CD4-positive, alpha-beta T cell treated with Interferon alpha-2 for 1 hour (primary cell): ENCODE results near the gene OSBPL8.

Source experiments
- DNase-seq, 2 donors: peaks; one replicate each; pipeline ENCODE4 v3.0.0-alpha.2; 2020 to 2022

Gene OSBPL8

DNA sequence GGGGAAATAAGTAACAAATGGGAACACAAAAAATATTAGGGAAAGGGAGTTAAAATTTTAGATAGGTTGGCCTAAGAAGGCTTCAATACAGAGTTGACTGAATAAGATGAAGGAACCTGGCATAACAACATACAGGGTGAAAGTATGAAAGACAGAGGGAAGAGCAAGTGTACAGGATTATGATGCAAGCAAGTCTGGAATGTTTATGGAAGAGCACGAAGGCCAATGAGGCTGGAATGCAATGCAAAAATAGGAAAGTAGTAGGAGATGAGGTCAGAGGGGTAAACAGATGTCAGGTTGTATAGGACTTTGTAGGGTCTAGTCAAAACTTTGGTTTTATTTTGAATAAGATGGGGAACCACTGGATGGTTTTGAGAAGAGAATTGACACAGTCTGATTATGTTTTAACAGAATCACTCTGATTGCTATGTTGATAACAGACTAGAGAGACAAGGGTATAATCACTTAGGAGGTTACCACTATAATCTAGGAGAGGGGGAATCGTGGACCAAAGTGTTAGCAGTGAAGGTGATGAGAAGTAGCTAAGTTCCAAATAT lies 96.8 kb downstream of the OSBPL8 start:
- DNase-seq = no peak

DNA sequence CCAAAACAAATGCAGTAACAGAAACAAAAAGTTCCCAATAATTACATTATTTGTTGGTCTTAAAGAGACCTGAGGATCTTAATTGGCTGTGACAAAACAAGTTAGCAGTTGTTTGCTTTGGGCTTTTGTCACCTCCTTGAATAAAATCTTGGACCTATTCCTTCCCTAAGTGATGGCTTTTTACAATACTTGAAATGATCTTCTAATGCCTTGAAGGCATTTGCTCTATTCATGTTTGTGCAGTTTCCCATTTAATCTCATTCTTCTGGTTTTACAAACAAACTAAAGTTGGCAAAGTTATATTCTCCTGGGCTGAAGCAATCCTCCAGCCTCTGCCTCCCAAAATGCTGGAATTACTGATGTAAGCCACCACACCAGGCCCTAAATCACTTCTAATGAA lies 98.8 kb downstream of the OSBPL8 start:
- no peak for DNase-seq

DNA sequence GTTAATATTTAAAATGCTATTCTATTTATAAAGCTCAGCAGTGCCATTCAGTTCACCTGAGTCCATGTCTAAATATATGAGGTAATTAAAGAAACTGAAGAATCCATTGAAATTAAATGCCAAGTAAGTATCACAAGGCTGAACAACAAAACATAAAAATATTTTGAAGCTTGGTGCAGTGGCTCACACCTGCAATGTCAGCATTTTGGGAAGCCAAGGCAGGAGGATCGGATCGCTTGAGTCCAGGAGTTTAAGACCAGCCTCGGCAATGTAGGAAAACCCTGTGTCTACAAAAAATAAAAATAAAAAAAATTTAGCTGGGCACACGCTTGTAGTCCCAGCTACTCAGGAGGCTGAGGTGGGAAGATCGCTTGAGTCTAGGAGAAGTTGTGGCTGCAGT lies 101.8 kb downstream of the OSBPL8 start:
- no peak for DNase-seq

DNA sequence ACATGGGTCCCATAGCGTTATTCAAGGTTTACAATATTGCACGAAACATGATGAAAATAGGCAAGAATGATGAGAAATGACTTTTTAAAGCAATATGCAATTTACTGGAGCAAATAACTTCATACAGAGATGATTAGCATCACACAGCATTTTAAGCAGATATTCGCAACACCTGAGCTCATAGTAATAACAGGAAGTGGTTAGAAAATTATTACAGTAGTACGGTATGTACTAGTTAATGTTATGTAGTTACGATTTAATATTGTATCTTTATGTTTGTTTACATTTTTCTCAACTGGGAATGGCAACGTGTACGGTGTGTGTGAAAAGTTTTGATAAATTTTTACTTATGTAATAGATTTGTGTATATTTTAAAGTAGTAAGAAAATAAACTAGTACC lies 102.6 kb downstream of the OSBPL8 start:
- DNase-seq = peak in 1 of 2 donors; percentile 29

DNA sequence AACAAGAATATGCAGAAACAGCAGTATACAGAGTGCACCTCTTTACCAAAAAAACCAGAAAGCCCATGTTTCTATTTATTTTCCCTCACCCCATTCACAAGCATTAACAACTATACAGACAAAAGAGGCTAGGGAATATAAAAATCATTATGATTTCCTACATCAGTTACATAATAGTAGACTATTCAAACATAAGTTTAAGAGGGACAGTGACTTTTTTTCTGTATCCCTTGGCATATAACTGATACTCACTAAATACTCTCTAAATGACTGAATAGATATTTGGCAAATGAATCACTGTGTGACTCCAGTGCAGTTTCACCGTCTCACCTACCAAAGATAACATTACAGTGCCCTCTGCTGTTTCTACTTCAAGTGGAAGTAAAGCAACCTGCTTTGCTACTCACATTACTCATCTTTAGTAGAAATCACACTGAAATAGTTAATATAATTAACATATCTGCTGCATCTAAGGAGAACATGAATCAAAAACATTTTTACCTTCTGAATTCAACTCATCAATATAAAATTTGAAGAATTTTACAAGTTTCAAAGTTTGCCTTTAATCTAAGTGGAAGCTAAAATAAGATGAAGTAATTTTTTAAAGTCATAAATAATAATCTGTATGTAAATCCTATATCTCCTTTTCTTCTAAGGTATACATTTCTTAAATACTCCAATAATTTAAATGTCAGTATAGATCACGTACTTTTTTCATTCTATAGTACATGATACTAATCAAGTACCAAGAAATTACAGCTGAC lies 103.8 kb downstream of the OSBPL8 start:
- DNase-seq = peak; percentile 5 to 67

DNA sequence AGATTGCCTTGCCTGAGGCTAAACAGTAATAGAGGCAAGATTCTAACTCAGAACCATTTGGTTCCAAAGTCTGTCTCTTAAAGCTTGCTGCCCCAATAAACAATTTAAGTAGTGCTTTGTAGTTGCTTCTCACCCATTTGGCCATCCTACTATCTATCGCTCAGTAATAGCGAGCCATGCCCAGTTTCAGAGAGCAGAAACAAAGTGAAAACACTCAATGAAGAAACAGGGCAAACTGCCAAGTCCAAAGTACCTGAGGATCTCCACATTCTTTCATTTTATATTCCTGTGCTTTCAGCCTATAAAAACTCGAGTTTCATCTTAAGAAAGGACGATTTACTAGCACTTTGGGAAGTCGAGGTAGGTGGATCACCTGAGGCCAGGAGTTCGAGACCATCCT lies 108.0 kb downstream of the OSBPL8 start:
- DNase-seq = no peak

DNA sequence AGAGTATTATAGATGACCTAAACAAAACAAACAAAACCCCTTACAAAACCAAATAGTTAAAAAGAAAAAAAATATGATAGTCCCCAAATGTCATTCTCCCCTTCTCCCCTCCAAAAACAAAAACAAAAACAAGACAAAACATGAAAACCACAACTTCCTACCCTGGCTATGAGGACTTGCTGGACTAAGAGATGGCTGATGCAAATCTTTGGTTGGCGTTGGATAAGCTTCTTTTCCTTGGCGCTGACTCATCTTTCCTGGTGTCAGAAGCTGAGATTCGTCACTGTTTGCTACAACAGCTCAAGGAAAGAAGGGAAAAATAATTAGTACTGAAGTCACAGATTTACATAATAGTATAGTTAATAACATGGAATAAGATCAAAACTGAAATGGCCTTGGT lies 108.9 kb downstream of the OSBPL8 start:
- DNase-seq = no peak

DNA sequence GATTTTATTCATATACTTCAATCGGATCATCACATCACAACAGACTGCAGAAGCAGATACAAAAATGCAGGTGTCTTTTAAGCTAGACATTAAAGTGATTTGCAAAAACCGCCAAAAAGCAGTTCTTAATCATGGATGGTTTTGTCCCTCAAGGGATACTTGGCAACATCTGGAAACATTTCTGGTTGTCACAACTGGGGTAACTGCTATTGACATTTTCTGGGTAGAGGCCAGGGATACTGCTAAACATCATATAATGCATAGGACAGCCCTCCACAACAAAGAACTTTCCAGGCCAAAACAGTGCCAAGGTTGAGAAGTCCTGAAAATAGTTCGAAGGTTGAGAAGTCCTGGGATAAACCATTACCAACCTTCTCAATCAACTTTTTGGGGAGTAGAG lies 109.6 kb downstream of the OSBPL8 start:
- no peak for DNase-seq

DNA sequence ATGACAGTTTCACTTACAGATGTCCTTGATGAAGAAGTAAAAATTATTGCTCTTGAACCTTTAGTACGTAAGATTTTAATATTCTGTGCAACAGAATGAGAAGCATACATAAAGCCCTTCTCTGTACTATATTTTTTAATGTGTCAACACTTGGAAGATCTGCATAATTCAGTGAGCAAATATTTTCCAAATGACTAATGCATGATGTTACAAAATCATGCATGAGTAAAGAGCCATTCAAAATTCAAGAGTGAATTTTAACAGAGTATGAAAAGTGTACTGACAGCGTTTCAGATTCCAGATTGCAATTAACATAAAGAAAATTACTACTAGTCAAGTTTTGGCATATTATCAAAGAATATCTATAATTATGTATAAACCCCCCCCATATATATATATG lies 110.0 kb downstream of the OSBPL8 start:
- DNase-seq = no peak

DNA sequence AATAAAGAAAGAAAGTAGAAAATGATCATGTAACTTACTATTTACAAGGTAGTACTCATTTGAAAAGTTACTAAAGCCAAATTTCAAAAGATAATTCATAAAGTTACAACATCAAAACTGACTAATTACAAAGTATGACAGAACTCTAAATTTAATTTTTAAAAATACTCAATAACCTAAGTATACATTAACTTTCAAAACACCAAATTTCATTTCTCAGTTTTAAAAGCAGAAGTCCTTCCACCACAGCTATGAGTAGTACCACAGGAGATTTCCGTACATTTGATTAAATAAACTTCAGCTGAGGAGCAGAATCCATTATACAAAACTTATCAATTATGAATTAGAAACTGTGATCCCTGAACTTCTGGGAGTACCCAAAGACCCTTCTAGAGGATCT lies 110.6 kb downstream of the OSBPL8 start:
- no peak for DNase-seq

DNA sequence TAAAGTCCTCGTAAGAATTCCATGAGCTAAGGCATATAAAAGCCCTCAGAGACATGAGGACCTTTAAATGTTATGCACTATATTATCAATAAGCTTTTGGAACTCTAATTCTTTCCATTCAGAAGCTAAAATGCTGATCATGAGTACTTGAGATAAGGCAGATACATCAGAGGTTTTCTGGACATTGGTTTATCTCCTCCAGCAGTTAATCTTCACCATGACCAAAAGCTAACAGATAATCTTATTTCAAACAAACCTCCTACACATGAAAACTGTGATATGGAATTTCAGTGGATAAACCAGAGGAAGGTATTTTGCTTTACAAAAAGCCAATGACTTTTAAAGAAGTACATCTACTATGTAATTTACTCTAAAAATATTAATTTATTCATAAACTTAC lies 113.5 kb downstream of the OSBPL8 start:
- DNase-seq = no peak

DNA sequence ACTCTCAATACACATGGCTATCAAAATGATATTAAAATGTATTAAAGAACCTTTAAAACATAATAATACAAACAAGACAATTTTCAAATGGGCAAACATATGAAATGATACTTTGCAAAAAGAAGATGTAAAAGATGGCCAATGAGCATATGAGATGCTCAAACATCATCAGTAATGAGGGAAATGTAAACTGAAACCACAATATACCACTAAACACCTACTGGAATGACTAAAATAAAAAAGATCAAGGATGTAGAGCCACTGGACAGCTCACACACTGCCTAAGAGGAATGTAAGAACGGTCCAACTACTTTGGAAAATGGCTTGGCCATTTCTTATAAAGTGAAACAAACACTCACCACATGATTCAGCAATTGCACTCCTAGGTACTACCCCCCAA lies 114.1 kb downstream of the OSBPL8 start:
- no peak for DNase-seq

DNA sequence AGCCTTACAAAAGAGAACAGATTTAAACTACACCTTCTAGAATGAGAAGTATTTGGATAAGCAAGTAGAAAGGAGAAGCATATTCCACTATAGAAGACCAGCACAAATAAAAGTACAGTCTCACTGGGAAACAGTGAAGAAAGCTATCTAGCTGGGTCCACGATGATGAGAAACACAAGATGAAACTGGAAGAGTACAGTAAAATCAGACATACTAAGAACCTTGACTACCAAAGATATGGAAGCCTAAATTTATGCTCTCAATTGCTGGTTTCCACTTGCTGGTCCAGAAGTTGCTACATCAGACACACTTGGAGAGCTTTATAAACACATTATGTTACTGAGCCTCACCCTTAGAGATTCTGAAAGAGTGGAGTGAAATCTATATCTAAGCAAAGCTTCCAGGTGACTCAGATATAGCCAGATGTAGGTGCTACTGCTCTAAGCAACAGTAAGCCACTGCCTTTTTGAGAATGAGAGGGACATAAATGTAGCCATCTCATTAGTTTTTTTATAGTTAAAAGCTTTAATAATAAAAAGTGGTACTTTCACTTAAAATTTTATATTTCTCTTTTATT lies 115.1 kb downstream of the OSBPL8 start:
- DNase-seq = no peak

DNA sequence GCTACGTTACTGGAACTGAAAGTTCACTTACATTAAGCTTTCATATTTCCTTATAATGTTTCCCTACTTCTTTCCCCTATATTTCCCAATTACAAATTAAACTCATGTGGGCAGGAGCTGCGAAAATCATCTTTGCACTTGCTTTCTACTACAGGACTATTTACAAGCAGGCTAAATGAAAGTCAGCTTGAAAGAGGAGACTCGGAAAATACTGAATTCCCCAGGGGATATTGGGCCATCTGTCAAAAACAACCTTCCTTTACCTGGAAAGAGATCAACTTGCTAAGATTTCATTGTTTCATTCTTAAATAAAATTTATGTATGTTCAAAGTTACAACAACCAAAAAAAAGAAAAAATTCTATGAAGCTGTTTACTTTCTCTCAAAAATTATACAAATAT lies 118.6 kb downstream of the OSBPL8 start:
- DNase-seq = no peak

DNA sequence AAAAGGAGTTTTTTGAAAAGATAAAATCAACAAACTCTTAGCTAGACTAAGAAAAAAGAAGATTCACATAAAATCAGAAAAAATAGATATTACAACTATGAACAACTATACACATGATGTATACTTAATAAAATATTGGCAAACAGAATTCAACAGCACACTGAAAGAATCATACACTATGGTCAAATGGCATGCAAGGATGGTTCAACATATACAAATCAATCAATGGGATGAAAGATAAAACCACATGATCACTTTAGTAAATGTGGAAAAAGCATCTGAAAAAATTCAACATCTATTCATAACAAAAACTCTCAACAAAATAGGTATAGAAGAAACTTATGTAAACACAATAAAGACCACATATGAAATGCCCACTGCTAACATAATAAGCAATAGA lies 126.8 kb downstream of the OSBPL8 start:
- DNase-seq = no peak

DNA sequence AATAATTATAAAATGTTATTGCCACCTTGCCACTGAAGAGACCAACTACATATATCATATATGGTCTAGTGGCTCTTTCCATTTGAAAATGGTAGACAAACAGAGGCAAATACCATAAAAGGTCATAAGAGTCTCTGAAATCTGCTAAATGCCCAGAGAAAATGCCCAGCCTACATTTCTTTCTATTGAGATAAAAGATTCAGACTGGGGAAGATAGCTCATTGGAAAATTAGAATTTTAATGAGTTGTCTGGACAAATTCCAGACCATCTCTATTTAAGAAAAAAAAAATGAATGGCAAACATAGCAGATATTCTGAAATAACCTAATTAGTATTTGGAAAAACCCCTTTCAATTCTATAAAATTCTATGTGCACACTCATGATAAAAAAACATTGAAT lies 131.5 kb downstream of the OSBPL8 start:
- DNase-seq = no peak

DNA sequence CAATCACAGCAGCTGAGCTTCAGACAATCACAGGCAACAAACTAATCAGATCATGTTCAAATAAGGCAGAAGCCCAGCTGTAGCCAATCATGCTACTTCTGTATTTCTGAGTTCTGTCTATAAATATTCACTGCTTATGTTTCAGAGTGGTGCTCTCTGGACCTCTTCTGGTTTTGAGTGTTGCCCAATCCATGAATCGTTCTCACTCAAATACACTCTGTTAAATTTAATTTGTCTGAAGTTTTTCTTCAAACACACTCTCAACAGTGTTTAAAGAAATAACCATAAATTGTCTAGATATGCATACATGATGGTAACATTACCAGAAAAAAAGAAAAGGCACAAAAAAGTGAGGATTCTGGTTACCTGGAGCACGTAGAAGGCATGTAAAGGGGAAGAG lies 133.4 kb downstream of the OSBPL8 start:
- DNase-seq = no peak

DNA sequence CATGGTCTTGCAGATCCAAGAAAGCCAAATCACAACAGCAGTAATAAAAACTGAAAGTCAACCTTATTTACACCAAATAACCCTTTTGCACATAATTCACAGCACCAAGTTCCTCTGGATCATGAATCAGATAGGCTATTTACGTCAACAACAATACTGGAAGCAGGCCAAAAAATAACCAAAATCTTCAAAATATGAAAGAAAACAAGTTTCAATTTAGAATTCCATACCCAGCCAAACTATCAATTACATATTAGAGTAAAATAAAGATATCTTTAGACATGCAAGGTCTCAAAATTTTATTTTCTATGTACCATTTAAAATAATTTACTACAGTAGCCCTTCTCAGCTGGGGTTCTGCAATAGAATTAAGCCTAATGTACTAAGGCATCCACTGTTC lies 134.6 kb downstream of the OSBPL8 start:
- DNase-seq = no peak

DNA sequence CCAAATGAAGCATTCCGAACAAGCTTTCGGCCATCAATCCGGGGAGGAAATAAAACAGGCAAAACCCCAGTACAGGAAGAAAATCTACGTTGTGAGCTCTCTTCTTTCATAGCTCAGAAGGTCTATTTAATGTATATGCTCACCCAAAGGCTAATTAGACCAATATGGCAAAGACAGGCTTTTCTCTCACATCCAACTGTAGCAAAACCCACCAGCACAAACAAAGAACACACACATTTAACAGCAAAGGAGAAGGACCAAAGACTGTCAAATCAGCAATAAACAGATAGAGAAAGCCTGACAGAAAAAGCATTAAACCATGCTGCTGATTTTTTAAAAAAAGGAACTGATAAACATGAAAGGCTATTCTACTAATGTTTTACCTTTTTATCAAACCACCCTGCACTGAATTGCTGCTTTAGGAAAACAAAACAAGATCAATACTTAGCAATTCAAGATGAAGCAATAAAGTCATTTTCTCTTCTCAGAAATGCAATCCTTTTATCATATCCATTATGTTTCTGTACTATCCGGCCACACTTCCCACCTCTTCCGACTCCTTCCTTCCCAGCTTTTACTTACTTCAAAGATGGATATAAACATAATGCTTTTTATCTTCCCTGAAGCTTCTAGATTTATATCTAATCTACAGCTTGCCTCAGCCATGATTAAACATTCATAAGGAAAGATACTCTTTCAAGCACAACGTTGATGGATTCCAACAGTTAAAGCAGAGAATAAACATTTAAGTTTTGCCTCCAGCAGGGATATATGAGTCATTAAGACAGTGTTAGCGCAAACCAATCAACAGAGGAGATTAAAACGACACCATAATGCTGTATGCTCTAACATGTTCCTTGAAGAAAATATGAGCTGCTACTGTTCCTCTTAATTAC lies 136.8 kb downstream of the OSBPL8 start:
- no peak for DNase-seq

DNA sequence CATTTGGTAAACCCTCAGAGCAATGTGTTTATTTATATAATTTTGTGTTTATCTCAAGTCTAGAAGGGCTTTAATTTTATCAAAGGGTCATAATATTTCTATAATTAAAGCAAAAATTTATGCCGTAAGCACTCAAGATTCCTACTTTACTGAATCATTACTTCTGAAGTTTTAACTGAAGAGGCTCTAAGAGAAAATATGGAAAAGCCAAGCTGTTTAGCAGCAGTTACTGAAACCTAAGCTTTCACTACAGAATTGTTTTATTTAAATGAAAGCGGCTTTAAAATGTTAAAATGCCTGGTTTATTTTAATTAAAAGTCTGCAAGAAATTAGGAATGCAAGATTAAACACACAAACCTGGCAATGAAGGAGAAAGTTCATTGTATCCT lies 137.4 kb downstream of the OSBPL8 start:
- DNase-seq = no peak

DNA sequence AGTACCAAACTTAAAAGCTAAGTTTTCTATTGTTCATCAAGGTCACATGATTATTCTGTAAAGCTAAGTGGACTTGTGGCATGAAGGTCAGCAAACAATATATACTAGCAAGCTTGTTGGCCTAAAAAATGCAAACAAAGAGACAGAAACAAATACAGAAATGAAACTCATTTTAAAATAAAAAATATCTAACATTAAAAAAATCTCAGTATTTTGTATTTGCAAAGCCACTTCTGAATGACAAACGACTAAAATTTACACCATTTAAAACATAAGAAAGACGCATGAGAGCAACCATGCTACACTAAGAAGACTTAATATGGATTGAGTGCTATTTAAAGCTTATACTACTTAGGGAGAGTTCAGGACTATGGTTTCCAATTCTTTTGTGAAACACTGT lies 138.5 kb downstream of the OSBPL8 start:
- DNase-seq = no peak

DNA sequence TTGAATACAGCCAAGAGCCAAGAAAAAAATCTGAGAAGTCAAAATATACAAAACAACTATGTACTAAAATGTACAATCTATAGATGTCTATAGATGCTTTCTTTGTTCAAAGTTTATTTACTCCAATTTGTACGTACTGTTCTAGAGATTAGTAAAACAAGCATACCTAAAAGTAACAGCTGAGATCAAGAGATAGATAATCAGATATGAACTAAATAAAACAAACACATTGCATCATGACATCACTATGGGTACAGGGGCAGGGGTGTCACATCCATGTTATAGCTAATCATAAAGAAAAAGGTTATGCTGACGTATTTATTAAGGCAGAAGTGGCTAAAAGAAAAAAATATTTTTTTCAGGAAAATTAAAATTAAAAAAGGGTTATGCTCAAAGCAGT lies 139.3 kb downstream of the OSBPL8 start:
- DNase-seq = no peak

DNA sequence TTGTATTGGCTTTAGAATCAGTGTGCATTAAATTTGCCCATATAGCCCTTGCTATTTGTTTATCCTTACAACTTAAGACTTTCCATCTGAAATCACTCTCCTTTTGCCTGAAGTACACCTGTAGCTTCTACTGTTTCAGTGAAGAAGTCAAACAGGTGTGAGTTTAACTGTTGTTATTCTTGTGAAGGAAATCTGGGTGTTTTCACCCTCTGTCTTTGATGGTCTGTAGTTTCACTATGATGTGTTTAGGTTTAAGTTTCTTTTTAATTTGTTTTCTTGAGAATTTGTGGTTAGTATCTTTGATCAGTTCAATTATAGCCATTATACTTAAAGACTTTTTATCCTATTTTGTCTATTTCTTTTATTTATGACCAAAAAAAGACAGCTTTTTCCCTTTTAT lies 142.5 kb downstream of the OSBPL8 start:
- no peak for DNase-seq

DNA sequence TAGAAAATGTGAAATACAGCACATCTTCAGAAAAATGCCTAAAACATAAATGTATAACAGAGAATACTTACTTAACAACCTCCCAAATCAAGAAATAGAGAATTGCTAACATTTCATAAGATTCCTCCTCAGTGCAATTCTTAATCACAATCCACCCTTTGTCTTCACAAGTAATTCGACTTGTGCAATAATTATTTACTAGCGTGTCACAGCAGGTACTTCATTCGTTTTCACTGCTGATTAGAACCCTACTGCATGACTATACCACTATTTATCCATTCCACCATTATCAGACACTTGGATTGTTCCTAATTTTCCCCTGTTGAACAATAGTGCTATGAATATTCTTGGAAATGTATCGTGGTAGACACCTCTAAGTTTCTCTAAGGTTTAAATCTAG lies 146.4 kb downstream of the OSBPL8 start:
- DNase-seq = no peak
